GM21717 (cell line): ENCODE measurements around the gene PIK3CD.
"Not testable (repeated sequence)": the region's sequence is repeated elsewhere in the genome, so short reads cannot be mapped to it uniquely, and the experiment has no call there.

Experiments used
- ATAC-seq: cut with Tn5 transposase; IDR thresholded peaks from one replicate; pipeline ENCODE4 v1.9.1; 2021; ENCODE audit warnings: mild to moderate bottlenecking, moderate library complexity; ENCODE audit not compliant: unreplicated experiment

Gene PIK3CD

GRCh38 chr1:9687874-9688582, 36.5 kb downstream of the PIK3CD start:
- no peak for ATAC-seq

GRCh38 chr1:9688599-9688998, 37.1 kb downstream of the PIK3CD start:
- peak; percentile 2 for ATAC-seq

- ATAC-seq = peak; percentile 44
Observed at GRCh38 chr1:9689011-9689706, 37.6 kb downstream of the PIK3CD start.

GRCh38 chr1:9689971-9690381, 38.4 kb downstream of the PIK3CD start:
- no peak for ATAC-seq

GRCh38 chr1:9690440-9691107, 39.0 kb downstream of the PIK3CD start:
- no peak for ATAC-seq

- ATAC-seq = no peak
Observed at GRCh38 chr1:9691108-9691445, 39.5 kb downstream of the PIK3CD start.

- ATAC-seq = no peak
Observed at GRCh38 chr1:9691691-9692090, 40.2 kb downstream of the PIK3CD start.

GRCh38 chr1:9696793-9697192, 45.3 kb downstream of the PIK3CD start:
- no peak for ATAC-seq

GRCh38 chr1:9699361-9699760, 47.8 kb downstream of the PIK3CD start:
- no peak for ATAC-seq

- ATAC-seq = no peak
Observed at GRCh38 chr1:9700340-9700739, 48.8 kb downstream of the PIK3CD start.

- ATAC-seq = no peak
Observed at GRCh38 chr1:9701665-9702064, 50.1 kb downstream of the PIK3CD start.

GRCh38 chr1:9703165-9703509, 51.6 kb downstream of the PIK3CD start:
- no peak for ATAC-seq

GRCh38 chr1:9703681-9704080, 52.1 kb downstream of the PIK3CD start:
- ATAC-seq = no peak

GRCh38 chr1:9705337-9706093, 54.0 kb downstream of the PIK3CD start:
- no peak for ATAC-seq

- no peak for ATAC-seq
Observed at GRCh38 chr1:9706178-9706577, 54.6 kb downstream of the PIK3CD start.

- no peak for ATAC-seq
Observed at GRCh38 chr1:9710037-9710436, 58.5 kb downstream of the PIK3CD start.

- ATAC-seq = no peak
Observed at GRCh38 chr1:9711466-9712020, 60.0 kb downstream of the PIK3CD start.

- not testable (repeated sequence) for ATAC-seq
Observed at GRCh38 chr1:9712767-9713166, 61.2 kb downstream of the PIK3CD start.

GRCh38 chr1:9714257-9714718, 62.8 kb downstream of the PIK3CD start:
- no peak for ATAC-seq

GRCh38 chr1:9715536-9716226, 64.2 kb downstream of the PIK3CD start:
- no peak for ATAC-seq
